Thymus (tissue), 11 donors: ENCODE data around the gene CCR7. TPM values are rescaled to one million over a fixed set of nuclear protein-coding genes. Genes with fewer than 3 reads are reported as not detected.

Source experiments
- DNase-seq, 9 donors: peaks; one replicate each; pipeline ENCODE4 v3.0.0-alpha.2; 2013; ENCODE audit warnings: low spot score in 9 of 9, low read depth in 6 of 9, missing footprints in 1 of 9
- H3K27ac ChIP-seq, 2 donors: one replicate each; pipeline ENCODE4 v1.5.1; 2013; ENCODE audit warnings: control low read depth in 1 of 2, low read depth in 1 of 2, low read length in 1 of 2, mild to moderate bottlenecking in 1 of 2, moderate library complexity in 1 of 2
- H3K27me3 ChIP-seq, 2 donors: one replicate each; pipeline ENCODE4 v1.5.1; 2013; ENCODE audit warnings: low read length in 1 of 2; ENCODE audit not compliant: control insufficient read depth in 2 of 2, insufficient read depth in 1 of 2
- H3K36me3 ChIP-seq, 2 donors: one replicate each; pipeline ENCODE4 v1.5.1; 2013; ENCODE audit warnings: low read length in 1 of 2, mild to moderate bottlenecking in 1 of 2, moderate library complexity in 1 of 2; ENCODE audit not compliant: control insufficient read depth in 2 of 2, insufficient read depth in 2 of 2
- H3K4me1 ChIP-seq, 2 donors: one replicate each; pipeline ENCODE4 v1.5.1; 2013; ENCODE audit warnings: low read length in 2 of 2; ENCODE audit not compliant: control insufficient read depth in 2 of 2, insufficient read depth in 2 of 2
- H3K4me3 ChIP-seq, 2 donors: one replicate each; pipeline ENCODE4 v1.5.1; 2013; ENCODE audit warnings: low read length in 2 of 2, control low read depth in 1 of 2, mild to moderate bottlenecking in 1 of 2
- H3K9me3 ChIP-seq, 2 donors: one replicate each; pipeline ENCODE4 v1.5.1; 2013; ENCODE audit warnings: low read length in 1 of 2, mild to moderate bottlenecking in 1 of 2; ENCODE audit not compliant: control insufficient read depth in 2 of 2, insufficient read depth in 1 of 2
- WGBS: extraction: QIAGEN DNeasy Blood & Tissue Kit; methylation state at CpG from one replicate; pipeline ENCODE4 v1.1.7; 2013; 5-methylcytosine and 5-hydroxymethylcytosine counted together
- polyA plus RNA-seq: library from polyadenylated mRNA; stranded (reverse); fragments of 200-250 nt; gene quantifications from one replicate; pipeline ENCODE4 v1.2.3, GENCODE V29; 2013
- total RNA-seq: library from RNA; stranded (reverse); fragments of 120-200 nt; gene quantifications from one replicate; pipeline ENCODE4 v1.2.4, GENCODE V29; 2013
- donor health status: healthy.

CCR7 gene
- total and polyA plus RNA-seq, 2 donors: 60.3 to 102 TPM

GRCh38 chr17:40506786-40507185 is 58.5 kb downstream of the CCR7 start:
- no peak for DNase-seq
- WGBS: 98% methylated on average over 5 of the region's 5 CpGs
- H3K4me3 ChIP-seq: no peak overlapping the region
- H3K9me3 ChIP-seq: no peaks in the 10 kb centered on the region
- peaks cover 0 to under 1% of the 10 kb centered on the region in 2 donors for H3K27me3 ChIP-seq
- H3K4me1 ChIP-seq: no peaks in the 10 kb centered on the region
- no peak overlapping the region for H3K27ac ChIP-seq
- H3K36me3 ChIP-seq: no peaks in the 10 kb centered on the region

Other genes with a start within 250 kb of the CCR7 start
- 0.66 TPM for gene GJD3, start 200.7 kb downstream of the CCR7 start, total RNA-seq
- 0.34 TPM for gene GJD3, start 200.7 kb downstream of the CCR7 start, polyA plus RNA-seq
- gene TOP2A, start 147.6 kb downstream of the CCR7 start, total RNA-seq: 187 TPM
- 21.6 TPM for gene TOP2A, start 147.6 kb downstream of the CCR7 start, polyA plus RNA-seq
- 11.0 TPM for gene IGFBP4, start 122.0 kb downstream of the CCR7 start, total RNA-seq
- gene IGFBP4, start 122.0 kb downstream of the CCR7 start, polyA plus RNA-seq: 161 TPM
- gene TNS4, start 63.8 kb downstream of the CCR7 start, total RNA-seq: 0.19 TPM
- gene TNS4, start 63.8 kb downstream of the CCR7 start, polyA plus RNA-seq: 24.8 TPM
- gene SMARCE1, start 82.3 kb upstream of the CCR7 start, total RNA-seq: 126 TPM
- 109 TPM for gene SMARCE1, start 82.3 kb upstream of the CCR7 start, polyA plus RNA-seq
- gene KRT222, start 99.7 kb upstream of the CCR7 start, total RNA-seq: 0.19 TPM
- 0.84 TPM for gene KRT222, start 99.7 kb upstream of the CCR7 start, polyA plus RNA-seq
- 0.14 TPM for gene KRT24, start 138.3 kb upstream of the CCR7 start, total RNA-seq
- 1.9 TPM for gene KRT24, start 138.3 kb upstream of the CCR7 start, polyA plus RNA-seq
- 0.19 TPM for gene KRT25, start 189.9 kb upstream of the CCR7 start, total RNA-seq
- 1.0 TPM for gene KRT25, start 189.9 kb upstream of the CCR7 start, polyA plus RNA-seq
- gene KRT26, start 206.7 kb upstream of the CCR7 start, total RNA-seq: not detected
- gene KRT26, start 206.7 kb upstream of the CCR7 start, polyA plus RNA-seq: 0.18 TPM
- gene KRT27, start 217.1 kb upstream of the CCR7 start, total RNA-seq: 0.14 TPM
- gene KRT27, start 217.1 kb upstream of the CCR7 start, polyA plus RNA-seq: 1.3 TPM
- gene KRT28, start 234.5 kb upstream of the CCR7 start, total RNA-seq: 0.05 TPM
- 0.37 TPM for gene KRT28, start 234.5 kb upstream of the CCR7 start, polyA plus RNA-seq